ENCODE measurements around the gene ACTL10. TPM values are rescaled to one million over a fixed set of nuclear protein-coding genes. Genes with fewer than 3 reads are reported as not detected.

ACTL10 gene
- total and polyA plus RNA-seq, 2 experiments from 2014 or later = 0.71 to 1.9 TPM

DNA sequence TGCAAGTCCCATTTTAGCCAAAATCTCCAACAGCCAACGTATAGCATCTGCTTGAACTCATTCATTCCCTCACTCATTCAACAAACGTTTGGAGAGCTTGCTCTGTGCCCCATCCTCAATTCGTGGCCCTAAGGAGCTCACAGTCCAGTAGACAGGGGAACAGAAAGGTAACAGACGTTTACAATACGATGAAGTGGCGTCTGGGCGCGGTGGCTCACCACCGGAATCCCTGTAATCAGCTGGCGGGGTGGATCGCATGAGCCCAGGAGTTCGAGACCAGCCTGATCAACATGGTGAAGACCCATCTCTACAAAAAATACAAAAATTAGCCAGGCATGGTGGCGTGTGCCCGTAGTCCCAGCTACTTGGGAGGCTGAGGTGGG lies 20.2 kb downstream of the ACTL10 start:
- peaks cover 14% of the 10 kb centered on the region for H3K27me3 Mint-ChIP-seq (ENCODE audit: insufficient read depth, low read depth, poor library complexity)
- peaks cover 10% of the 10 kb centered on the region; the same call in 1 of the 2 replicates for H3K4me1 ChIP-seq (ENCODE audit: insufficient read depth)
- peak overlapping the region; percentile 97 for H2AFZ ChIP-seq

More for the DNA sequence above, 20.2 kb downstream of the ACTL10 start:
- no peaks in the 10 kb centered on the region for H3K9me2 ChIP-seq (ENCODE audit: insufficient read depth)
- H3K4me3 ChIP-seq = peak overlapping the region; percentile 54
- Mint-ChIP-seq H3K4me1 (peaks cover 24% of the 10 kb centered on the region), H3K4me3 (peak overlapping the region; percentile 59), H3K9me3 (no peaks in the 10 kb centered on the region), H3K36me3 (ENCODE audit: low read depth) (no peaks in the 10 kb centered on the region), H3K27ac (peak overlapping the region; percentile 47)
- no peak for ATAC-seq
- H3K36me3 ChIP-seq (ENCODE audit: insufficient read depth) = no peaks in the 10 kb centered on the region
- no peak for DNase-seq (ENCODE audit: low spot score)
- no peaks in the 10 kb centered on the region for H3K27me3 ChIP-seq (ENCODE audit: insufficient read depth)
- peaks cover 24% of the 10 kb centered on the region; the same call in 1 of the 2 replicates for H4K20me1 ChIP-seq (replicated peaks; ENCODE audit: insufficient read depth)
- peaks cover 33% of the 10 kb centered on the region for H3K79me2 ChIP-seq (replicated peaks; ENCODE audit: insufficient read depth)
- TF ChIP-seq EZH2 (IDR thresholded peaks at IDR 0.05; ENCODE audit: low read depth, unreplicated experiment) (no peak), EZH2phosphoT487 (IDR thresholded peaks at IDR 0.05; ENCODE audit: unreplicated experiment) (no peak), ZNF331 (CRISPR knock-in tag; IDR thresholded peaks at IDR 0.05; ENCODE audit: low read depth) (no peak), STAT1 (IDR thresholded peaks at IDR 0.05; ENCODE audit: unreplicated experiment) (no peak), POLR2AphosphoS5 (IDR thresholded peaks at IDR 0.05; ENCODE audit: low read depth) (no peak), CREB1 (CRISPR knock-in tag; IDR thresholded peaks at IDR 0.05; ENCODE audit: low read depth) (no peak)
- TF ChIP-seq, protein P1, sequence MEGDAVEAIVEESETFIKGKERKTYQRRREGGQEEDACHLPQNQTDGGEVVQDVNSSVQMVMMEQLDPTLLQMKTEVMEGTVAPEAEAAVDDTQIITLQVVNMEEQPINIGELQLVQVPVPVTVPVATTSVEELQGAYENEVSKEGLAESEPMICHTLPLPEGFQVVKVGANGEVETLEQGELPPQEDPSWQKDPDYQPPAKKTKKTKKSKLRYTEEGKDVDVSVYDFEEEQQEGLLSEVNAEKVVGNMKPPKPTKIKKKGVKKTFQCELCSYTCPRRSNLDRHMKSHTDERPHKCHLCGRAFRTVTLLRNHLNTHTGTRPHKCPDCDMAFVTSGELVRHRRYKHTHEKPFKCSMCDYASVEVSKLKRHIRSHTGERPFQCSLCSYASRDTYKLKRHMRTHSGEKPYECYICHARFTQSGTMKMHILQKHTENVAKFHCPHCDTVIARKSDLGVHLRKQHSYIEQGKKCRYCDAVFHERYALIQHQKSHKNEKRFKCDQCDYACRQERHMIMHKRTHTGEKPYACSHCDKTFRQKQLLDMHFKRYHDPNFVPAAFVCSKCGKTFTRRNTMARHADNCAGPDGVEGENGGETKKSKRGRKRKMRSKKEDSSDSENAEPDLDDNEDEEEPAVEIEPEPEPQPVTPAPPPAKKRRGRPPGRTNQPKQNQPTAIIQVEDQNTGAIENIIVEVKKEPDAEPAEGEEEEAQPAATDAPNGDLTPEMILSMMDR (conservative IDR thresholded peaks at IDR 0.05; ENCODE audit: low read depth in 2 of 2) = no peak
- TF ChIP-seq, protein P2, sequence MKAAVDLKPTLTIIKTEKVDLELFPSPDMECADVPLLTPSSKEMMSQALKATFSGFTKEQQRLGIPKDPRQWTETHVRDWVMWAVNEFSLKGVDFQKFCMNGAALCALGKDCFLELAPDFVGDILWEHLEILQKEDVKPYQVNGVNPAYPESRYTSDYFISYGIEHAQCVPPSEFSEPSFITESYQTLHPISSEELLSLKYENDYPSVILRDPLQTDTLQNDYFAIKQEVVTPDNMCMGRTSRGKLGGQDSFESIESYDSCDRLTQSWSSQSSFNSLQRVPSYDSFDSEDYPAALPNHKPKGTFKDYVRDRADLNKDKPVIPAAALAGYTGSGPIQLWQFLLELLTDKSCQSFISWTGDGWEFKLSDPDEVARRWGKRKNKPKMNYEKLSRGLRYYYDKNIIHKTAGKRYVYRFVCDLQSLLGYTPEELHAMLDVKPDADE (IDR thresholded peaks at IDR 0.05) = no peak
- TF ChIP-seq, protein P3, sequence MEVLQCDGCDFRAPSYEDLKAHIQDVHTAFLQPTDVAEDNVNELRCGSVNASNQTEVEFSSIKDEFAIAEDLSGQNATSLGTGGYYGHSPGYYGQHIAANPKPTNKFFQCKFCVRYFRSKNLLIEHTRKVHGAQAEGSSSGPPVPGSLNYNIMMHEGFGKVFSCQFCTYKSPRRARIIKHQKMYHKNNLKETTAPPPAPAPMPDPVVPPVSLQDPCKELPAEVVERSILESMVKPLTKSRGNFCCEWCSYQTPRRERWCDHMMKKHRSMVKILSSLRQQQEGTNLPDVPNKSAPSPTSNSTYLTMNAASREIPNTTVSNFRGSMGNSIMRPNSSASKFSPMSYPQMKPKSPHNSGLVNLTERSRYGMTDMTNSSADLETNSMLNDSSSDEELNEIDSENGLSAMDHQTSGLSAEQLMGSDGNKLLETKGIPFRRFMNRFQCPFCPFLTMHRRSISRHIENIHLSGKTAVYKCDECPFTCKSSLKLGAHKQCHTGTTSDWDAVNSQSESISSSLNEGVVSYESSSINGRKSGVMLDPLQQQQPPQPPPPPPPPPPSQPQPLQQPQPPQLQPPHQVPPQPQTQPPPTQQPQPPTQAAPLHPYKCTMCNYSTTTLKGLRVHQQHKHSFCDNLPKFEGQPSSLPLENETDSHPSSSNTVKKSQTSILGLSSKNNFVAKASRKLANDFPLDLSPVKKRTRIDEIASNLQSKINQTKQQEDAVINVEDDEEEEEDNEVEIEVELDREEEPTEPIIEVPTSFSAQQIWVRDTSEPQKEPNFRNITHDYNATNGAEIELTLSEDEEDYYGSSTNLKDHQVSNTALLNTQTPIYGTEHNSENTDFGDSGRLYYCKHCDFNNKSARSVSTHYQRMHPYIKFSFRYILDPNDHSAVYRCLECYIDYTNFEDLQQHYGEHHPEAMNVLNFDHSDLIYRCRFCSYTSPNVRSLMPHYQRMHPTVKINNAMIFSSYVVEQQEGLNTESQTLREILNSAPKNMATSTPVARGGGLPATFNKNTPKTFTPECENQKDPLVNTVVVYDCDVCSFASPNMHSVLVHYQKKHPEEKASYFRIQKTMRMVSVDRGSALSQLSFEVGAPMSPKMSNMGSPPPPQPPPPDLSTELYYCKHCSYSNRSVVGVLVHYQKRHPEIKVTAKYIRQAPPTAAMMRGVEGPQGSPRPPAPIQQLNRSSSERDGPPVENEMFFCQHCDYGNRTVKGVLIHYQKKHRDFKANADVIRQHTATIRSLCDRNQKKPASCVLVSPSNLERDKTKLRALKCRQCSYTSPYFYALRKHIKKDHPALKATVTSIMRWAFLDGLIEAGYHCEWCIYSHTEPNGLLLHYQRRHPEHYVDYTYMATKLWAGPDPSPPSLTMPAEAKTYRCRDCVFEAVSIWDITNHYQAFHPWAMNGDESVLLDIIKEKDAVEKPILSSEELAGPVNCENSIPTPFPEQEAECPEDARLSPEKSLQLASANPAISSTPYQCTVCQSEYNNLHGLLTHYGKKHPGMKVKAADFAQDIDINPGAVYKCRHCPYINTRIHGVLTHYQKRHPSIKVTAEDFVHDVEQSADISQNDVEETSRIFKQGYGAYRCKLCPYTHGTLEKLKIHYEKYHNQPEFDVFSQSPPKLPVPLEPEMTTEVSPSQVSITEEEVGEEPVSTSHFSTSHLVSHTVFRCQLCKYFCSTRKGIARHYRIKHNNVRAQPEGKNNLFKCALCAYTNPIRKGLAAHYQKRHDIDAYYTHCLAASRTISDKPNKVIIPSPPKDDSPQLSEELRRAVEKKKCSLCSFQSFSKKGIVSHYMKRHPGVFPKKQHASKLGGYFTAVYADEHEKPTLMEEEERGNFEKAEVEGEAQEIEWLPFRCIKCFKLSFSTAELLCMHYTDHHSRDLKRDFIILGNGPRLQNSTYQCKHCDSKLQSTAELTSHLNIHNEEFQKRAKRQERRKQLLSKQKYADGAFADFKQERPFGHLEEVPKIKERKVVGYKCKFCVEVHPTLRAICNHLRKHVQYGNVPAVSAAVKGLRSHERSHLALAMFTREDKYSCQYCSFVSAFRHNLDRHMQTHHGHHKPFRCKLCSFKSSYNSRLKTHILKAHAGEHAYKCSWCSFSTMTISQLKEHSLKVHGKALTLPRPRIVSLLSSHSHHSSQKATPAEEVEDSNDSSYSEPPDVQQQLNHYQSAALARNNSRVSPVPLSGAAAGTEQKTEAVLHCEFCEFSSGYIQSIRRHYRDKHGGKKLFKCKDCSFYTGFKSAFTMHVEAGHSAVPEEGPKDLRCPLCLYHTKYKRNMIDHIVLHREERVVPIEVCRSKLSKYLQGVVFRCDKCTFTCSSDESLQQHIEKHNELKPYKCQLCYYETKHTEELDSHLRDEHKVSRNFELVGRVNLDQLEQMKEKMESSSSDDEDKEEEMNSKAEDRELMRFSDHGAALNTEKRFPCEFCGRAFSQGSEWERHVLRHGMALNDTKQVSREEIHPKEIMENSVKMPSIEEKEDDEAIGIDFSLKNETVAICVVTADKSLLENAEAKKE (CRISPR knock-in tag; IDR thresholded peaks at IDR 0.05) = no peak
- peak overlapping the region; percentile 80 for H3K4me2 ChIP-seq
- no peak overlapping the region for H3K27ac ChIP-seq (ENCODE audit: low read depth)
- H3F3A ChIP-seq (replicated peaks; ENCODE audit: low read depth) = 0 out of 2 replicates have a peak, but pooled peaks cover 2% of the 10 kb centered on the region

Data from GM23338 (cell line).